OCI-LY7 (cell line): Measurements from ENCODE around the gene OSBP2.

Experiments
- EZH2phosphoT487 ChIP-seq: fragments of 200-600 bp; sonication (generic); IDR thresholded peaks from 2 replicates; pipeline ENCODE4 v1.6.1; 2018; ENCODE audit warnings: low read depth, borderline replicate concordance, mild to moderate bottlenecking, mixed run types, antibody characterized with exemption, low read length, moderate library complexity, mixed read lengths
- TF ChIP-seq, protein P1 (sequence below): fragments of 200-600 bp; sonication (generic); conservative IDR thresholded peaks from 2 replicates; pipeline ENCODE4 v1.5.1; 2014; ENCODE audit warnings: mild to moderate bottlenecking, antibody characterized with exemption, low read length, moderate library complexity, mixed read lengths

DNA sequence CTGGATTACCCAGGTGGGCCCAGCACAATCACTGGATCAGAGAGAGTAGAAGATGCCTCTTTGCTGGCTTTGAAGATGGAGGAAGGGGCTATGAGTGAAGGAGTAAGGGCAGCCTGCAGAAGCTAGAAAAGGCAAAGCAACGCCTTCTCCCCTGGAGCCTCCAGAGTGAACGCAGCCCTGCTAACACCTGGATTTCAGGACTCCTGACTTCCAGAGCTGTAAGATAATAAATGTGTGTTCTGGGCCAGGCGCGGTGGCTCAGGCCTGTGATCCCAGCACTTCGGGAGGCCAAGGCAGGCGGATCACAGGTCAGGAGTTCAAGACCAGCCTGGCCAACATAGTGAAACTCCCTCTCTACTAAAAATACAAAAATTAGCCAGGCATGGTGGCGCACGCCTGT, 171.5 kb downstream of the OSBP2 start:
- TF ChIP-seq, protein P1, sequence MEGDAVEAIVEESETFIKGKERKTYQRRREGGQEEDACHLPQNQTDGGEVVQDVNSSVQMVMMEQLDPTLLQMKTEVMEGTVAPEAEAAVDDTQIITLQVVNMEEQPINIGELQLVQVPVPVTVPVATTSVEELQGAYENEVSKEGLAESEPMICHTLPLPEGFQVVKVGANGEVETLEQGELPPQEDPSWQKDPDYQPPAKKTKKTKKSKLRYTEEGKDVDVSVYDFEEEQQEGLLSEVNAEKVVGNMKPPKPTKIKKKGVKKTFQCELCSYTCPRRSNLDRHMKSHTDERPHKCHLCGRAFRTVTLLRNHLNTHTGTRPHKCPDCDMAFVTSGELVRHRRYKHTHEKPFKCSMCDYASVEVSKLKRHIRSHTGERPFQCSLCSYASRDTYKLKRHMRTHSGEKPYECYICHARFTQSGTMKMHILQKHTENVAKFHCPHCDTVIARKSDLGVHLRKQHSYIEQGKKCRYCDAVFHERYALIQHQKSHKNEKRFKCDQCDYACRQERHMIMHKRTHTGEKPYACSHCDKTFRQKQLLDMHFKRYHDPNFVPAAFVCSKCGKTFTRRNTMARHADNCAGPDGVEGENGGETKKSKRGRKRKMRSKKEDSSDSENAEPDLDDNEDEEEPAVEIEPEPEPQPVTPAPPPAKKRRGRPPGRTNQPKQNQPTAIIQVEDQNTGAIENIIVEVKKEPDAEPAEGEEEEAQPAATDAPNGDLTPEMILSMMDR, result no peak
- no peak for TF ChIP-seq EZH2phosphoT487
